SK-N-SH treated with all-trans-retinoic acid at 6 μM for 48 hours (cell line): ENCODE results near the gene LRATD1.

ENCODE experiments used
- ARNTL ChIP-seq: fragments of 450-650 bp; formaldehyde crosslinking; IDR thresholded peaks from 2 replicates; pipeline ENCODE4 v1.5.0; 2020; ENCODE audit warnings: low read depth, mild to moderate bottlenecking, moderate library complexity, borderline replicate concordance
- BACH2 ChIP-seq: fragments of 250-450 bp; sonication (Bioruptor Pico); IDR thresholded peaks from 2 replicates; pipeline ENCODE4 v1.9.0; 2021; ENCODE audit warnings: mild to moderate bottlenecking, borderline replicate concordance
- CREB5 ChIP-seq: fragments of 250-450 bp; sonication (Bioruptor Pico); IDR thresholded peaks from 2 replicates; pipeline ENCODE4 v1.5.1; 2020; ENCODE audit warnings: low read depth, mild to moderate bottlenecking, moderate library complexity
- CSRNP3 ChIP-seq: fragments of 250-450 bp; sonication (Bioruptor Pico); IDR thresholded peaks from 2 replicates; pipeline ENCODE4 v1.5.1; 2021; ENCODE audit warnings: mild to moderate bottlenecking, moderate library complexity
- ESRRG ChIP-seq: fragments of 250-450 bp; sonication (Bioruptor Pico); IDR thresholded peaks from 2 replicates; pipeline ENCODE4 v1.6.1; 2021; ENCODE audit warnings: mild to moderate bottlenecking
- ISL1 ChIP-seq: fragments of 250-450 bp; sonication (Bioruptor Pico); IDR thresholded peaks from 2 replicates; pipeline ENCODE4 v2.1.2; 2022; ENCODE audit warnings: mild to moderate bottlenecking, moderate library complexity
- OSR1 ChIP-seq: fragments of 250-450 bp; sonication (Bioruptor Pico); IDR thresholded peaks from 2 replicates; pipeline ENCODE4 v1.8.0; 2022; ENCODE audit warnings: moderate library complexity, mild to moderate bottlenecking, inconsistent platforms
- PATZ1 ChIP-seq: fragments of 250-450 bp; sonication (Bioruptor Pico); IDR thresholded peaks from 2 replicates; pipeline ENCODE4 v1.8.0; 2020; ENCODE audit warnings: mild to moderate bottlenecking, moderate library complexity, borderline replicate concordance
- POU6F1 ChIP-seq: fragments of 250-450 bp; sonication (Bioruptor Pico); IDR thresholded peaks from 2 replicates; pipeline ENCODE4 v1.8.0; 2021; ENCODE audit warnings: low read depth, mild to moderate bottlenecking, moderate library complexity, borderline replicate concordance
- RARB ChIP-seq: fragments of 250-450 bp; sonication (Bioruptor Pico); IDR thresholded peaks from 2 replicates; pipeline ENCODE4 v1.8.0; 2021; ENCODE audit warnings: mild to moderate bottlenecking, moderate library complexity
- TSHZ2 ChIP-seq: fragments of 250-450 bp; sonication (Bioruptor Pico); IDR thresholded peaks from 2 replicates; pipeline ENCODE4 v1.5.0; 2020; ENCODE audit warnings: mild to moderate bottlenecking, moderate library complexity
- ZFP30 ChIP-seq: fragments of 450-650 bp; formaldehyde crosslinking; IDR thresholded peaks from 2 replicates; pipeline ENCODE4 v1.5.0; 2022; ENCODE audit warnings: mild to moderate bottlenecking, moderate library complexity
- ZNF70 ChIP-seq: fragments of 450-650 bp; formaldehyde crosslinking; IDR thresholded peaks from 2 replicates; pipeline ENCODE4 v1.5.0; 2020; ENCODE audit warnings: mild to moderate bottlenecking, moderate library complexity

- TF ChIP-seq PATZ1 (CRISPR knock-in tag), result no peak
- no peak for TF ChIP-seq POU6F1 (CRISPR knock-in tag)
- TF ChIP-seq RARB (CRISPR knock-in tag), result no peak
- no peak for TF ChIP-seq BACH2 (CRISPR knock-in tag)
- no peak for TF ChIP-seq ZFP30 (CRISPR knock-in tag)
- no peak for TF ChIP-seq CSRNP3 (CRISPR knock-in tag)
- TF ChIP-seq ARNTL (CRISPR knock-in tag), result no peak
- no peak for TF ChIP-seq OSR1 (CRISPR knock-in tag)
- TF ChIP-seq ESRRG (CRISPR knock-in tag), result no peak
- TF ChIP-seq TSHZ2 (CRISPR knock-in tag), result no peak
- no peak for TF ChIP-seq CREB5 (CRISPR knock-in tag)
- no peak for TF ChIP-seq ZNF70 (CRISPR knock-in tag)
- no peak for TF ChIP-seq ISL1 (CRISPR knock-in tag)
Measured at GRCh38 chr2:14638488-14638887, 6.0 kb downstream of the LRATD1 start.
